Measurements from ENCODE around the gene PPP6R2.

PPP6R2 gene

DNA sequence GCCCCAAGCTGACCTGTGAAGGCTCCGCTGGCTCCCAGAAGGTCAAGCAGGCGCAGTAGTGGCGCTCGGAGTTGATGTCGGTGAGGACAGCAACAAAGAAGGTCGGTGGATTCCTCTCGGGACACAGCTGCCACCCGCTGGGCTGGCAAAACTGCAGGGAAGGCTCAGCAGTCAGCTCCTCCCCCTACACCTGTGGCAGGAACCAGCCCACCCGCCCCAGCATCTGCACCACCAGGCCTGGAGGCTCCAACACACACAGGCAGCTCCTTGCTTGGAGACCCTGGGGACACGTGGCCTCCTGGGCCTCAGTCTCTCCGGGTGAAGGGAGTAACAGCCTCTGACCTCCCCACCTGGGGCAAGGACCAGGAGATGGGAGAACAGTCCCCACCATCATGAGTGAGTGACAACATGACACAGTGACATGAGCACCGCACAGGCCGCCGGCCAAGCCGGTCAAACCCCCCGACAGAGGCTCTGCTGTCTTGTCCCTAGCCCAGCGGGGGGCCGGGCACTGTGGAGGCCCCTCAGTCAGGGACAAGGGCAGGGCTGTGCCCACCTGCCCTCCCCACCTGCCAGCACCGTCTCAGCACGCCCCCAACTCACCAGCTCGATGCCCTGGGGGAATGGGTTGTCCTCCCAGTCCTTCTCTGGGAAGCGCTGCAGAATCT, 124.8 kb downstream of the PPP6R2 start:
- Histone ChIP-seq H3F3A (ENCODE audit: low read depth) (peaks cover 10% of the 10 kb centered on the region; the same call in 1 of the 2 replicates), H3K4me3 (ENCODE audit: low read length, poor library complexity, severe bottlenecking) (peak overlapping the region; percentile 72), H3K4me1 (ENCODE audit: insufficient read depth, low read length, poor library complexity, severe bottlenecking) (peaks cover 54% of the 10 kb centered on the region), H3K79me2 (ENCODE audit: insufficient read depth, low read length) (peaks cover 76% of the 10 kb centered on the region), H3K9me2 (replicated peaks; ENCODE audit: low read depth, low read length) (no peaks in the 10 kb centered on the region), H3K36me3 (ENCODE audit: insufficient read depth, low read length) (peaks cover 46% of the 10 kb centered on the region; the same call in 1 of the 2 replicates), H3K9me3 (ENCODE audit: insufficient read depth, low read depth, low read length) (no peaks in the 10 kb centered on the region), H4K20me1 (ENCODE audit: insufficient read depth, low read length, poor library complexity, severe bottlenecking) (peaks cover 26% of the 10 kb centered on the region), H3K27me3 (ENCODE audit: insufficient read depth, low read length, poor library complexity, severe bottlenecking) (no peaks in the 10 kb centered on the region), H3K9ac (ENCODE audit: low read depth, low read length, poor library complexity, severe bottlenecking) (peak overlapping the region; percentile 88), H3K4me2 (ENCODE audit: low read depth, low read length, poor library complexity, severe bottlenecking) (peak overlapping the region; percentile 94), H2AFZ (ENCODE audit: low read length) (no peak overlapping the region)
- TF ChIP-seq EZH2phosphoT487 (IDR thresholded peaks at IDR 0.05; ENCODE audit: borderline replicate concordance): no peak
- no peak for TF ChIP-seq CTCF (conservative IDR thresholded peaks at IDR 0.05; ENCODE audit: low read length)

- H3K4me3 ChIP-seq (ENCODE audit: low read length, poor library complexity, severe bottlenecking): peak overlapping the region; percentile 72
- H3K9ac ChIP-seq (ENCODE audit: low read depth, low read length, poor library complexity, severe bottlenecking): peak overlapping the region; percentile 88
- peaks cover 10% of the 10 kb centered on the region; the same call in 1 of the 2 replicates for H3F3A ChIP-seq (ENCODE audit: low read depth)
- peaks cover 79% of the 10 kb centered on the region for H3K79me2 ChIP-seq (ENCODE audit: insufficient read depth, low read length)
- TF ChIP-seq EZH2phosphoT487 (IDR thresholded peaks at IDR 0.05; ENCODE audit: borderline replicate concordance) (no peak), CTCF (conservative IDR thresholded peaks at IDR 0.05; ENCODE audit: low read length) (no peak)
- H3K4me1 ChIP-seq (ENCODE audit: insufficient read depth, low read length, poor library complexity, severe bottlenecking): peaks cover 61% of the 10 kb centered on the region
- H3K4me2 ChIP-seq (ENCODE audit: low read depth, low read length, poor library complexity, severe bottlenecking): peak overlapping the region; percentile 94
- no peaks in the 10 kb centered on the region for H3K9me3 ChIP-seq (ENCODE audit: insufficient read depth, low read depth, low read length)
- H2AFZ ChIP-seq (ENCODE audit: low read length): no peak overlapping the region
- H3K27me3 ChIP-seq (ENCODE audit: insufficient read depth, low read length, poor library complexity, severe bottlenecking): no peaks in the 10 kb centered on the region
- H3K9me2 ChIP-seq (replicated peaks; ENCODE audit: low read depth, low read length): no peaks in the 10 kb centered on the region
- peaks cover 31% of the 10 kb centered on the region for H4K20me1 ChIP-seq (ENCODE audit: insufficient read depth, low read length, poor library complexity, severe bottlenecking)
- H3K36me3 ChIP-seq (ENCODE audit: insufficient read depth, low read length): peaks cover 38% of the 10 kb centered on the region; the same call in 1 of the 2 replicates
Observed at GRCh38 chr22:50468626-50469025, 125.5 kb downstream of the PPP6R2 start.

DNA sequence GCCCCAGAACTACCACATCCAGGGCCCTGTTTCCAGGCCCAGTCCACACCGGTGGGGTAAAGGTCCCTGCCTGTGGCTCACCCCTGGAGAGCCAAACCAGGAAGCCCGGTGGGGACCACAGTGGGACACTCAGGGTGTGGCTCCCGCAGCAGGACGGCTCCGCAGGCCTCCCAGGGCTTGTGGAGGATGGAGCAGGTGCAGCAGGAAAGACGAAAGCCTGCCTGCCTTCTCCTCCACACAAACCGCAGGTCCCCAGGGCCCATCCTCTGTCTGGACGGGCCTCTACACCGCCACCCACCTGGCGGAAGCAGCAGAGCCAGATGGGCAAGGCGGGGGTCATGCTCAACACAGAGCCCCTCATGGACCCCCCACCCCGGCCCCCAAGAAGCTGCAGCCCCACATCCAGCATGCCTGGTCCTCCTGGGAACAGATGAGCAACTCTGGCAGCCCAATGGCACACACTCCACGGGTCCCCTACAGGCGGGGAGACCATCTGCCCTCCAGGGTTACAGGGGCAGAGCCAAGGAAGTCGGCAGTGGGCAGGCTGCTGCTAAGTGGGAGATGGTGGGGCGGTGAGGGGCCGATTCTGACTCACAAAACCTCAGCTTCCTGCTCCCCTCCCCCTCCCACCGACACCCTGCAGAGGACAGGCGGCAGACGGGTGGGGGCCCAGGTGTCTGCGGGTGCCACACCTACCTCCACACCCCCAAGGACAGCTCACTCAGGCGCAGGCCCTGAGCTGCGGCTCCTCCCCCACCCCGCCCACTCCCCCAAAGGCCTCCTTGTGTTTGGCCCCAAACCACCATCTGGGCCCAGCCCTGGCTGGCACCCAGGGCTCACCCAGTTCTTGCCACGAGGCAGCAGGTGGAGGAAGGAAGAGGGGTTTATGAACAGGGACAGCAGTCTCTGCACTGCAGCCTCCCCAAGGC, 126.5 kb downstream of the PPP6R2 start:
- Histone ChIP-seq H4K20me1 (ENCODE audit: insufficient read depth, low read length, poor library complexity, severe bottlenecking) (peaks cover 37% of the 10 kb centered on the region), H3K9me3 (ENCODE audit: insufficient read depth, low read depth, low read length) (no peaks in the 10 kb centered on the region), H3K4me3 (ENCODE audit: low read length, poor library complexity, severe bottlenecking) (peak overlapping the region; percentile 72), H3K4me2 (ENCODE audit: low read depth, low read length, poor library complexity, severe bottlenecking) (peak overlapping the region; percentile 94), H3K9me2 (replicated peaks; ENCODE audit: low read depth, low read length) (no peaks in the 10 kb centered on the region), H3K36me3 (ENCODE audit: insufficient read depth, low read length) (peaks cover 28% of the 10 kb centered on the region; the same call in 1 of the 2 replicates), H3F3A (ENCODE audit: low read depth) (peaks cover 10% of the 10 kb centered on the region; the same call in 1 of the 2 replicates), H3K79me2 (ENCODE audit: insufficient read depth, low read length) (peaks cover 86% of the 10 kb centered on the region), H3K27me3 (ENCODE audit: insufficient read depth, low read length, poor library complexity, severe bottlenecking) (no peaks in the 10 kb centered on the region), H2AFZ (ENCODE audit: low read length) (no peak overlapping the region), H3K9ac (ENCODE audit: low read depth, low read length, poor library complexity, severe bottlenecking) (peak overlapping the region; percentile 88), H3K4me1 (ENCODE audit: insufficient read depth, low read length, poor library complexity, severe bottlenecking) (peaks cover 63% of the 10 kb centered on the region)
- TF ChIP-seq CTCF (conservative IDR thresholded peaks at IDR 0.05; ENCODE audit: low read length): peak; percentile 33; the same call in 1 of the 2 replicates
- no peak for TF ChIP-seq EZH2phosphoT487 (IDR thresholded peaks at IDR 0.05; ENCODE audit: borderline replicate concordance)

Data from Loucy (cell line).